Measurements from ENCODE around the gene RASSF10.
A peak's percentile ranks its signal among the peaks of the same experiment; 100 is the strongest.

The RASSF10 gene

GRCh38 chr11:13008625-13009475 lies at the start of gene RASSF10:
Gene RASSF10 (plus strand): TSS chr11:13009316. CDS start chr11:13009577, 261 bp downstream.
- intact Hi-C loops (cut with DNase I), result no loop called here
- peak in 41 of 42 donors; percentile 11 to 81 (median 55) for DNase-seq

- no peak for DNase-seq
- intact Hi-C loops (cut with DNase I), result loop anchor here (5.0 kb wide), 1 partner anchor 191 kb away; no protein-coding TSS in a partner anchor
These were observed 47.5 kb upstream of the RASSF10 start for GRCh38 chr11:12961615-12962014.

GRCh38 chr11:12962306-12962705 lies 46.8 kb upstream of the RASSF10 start:
- intact Hi-C loops (cut with DNase I), result loop anchor here (5.0 kb wide), 1 partner anchor 190 kb away; no protein-coding TSS in a partner anchor
- no peak for DNase-seq

GRCh38 chr11:12963051-12963450 lies 46.1 kb upstream of the RASSF10 start:
- intact Hi-C loops (cut with DNase I), result loop anchor here (5.0 kb wide), 1 partner anchor 189 kb away; no protein-coding TSS in a partner anchor
- peak in 26 of 42 donors; percentile 7 to 79 (median 41) for DNase-seq

- peak; percentile 39 to 89 (median 70) for DNase-seq
- intact Hi-C loops (cut with DNase I), result loop anchor here (5.0 kb wide), 1 partner anchor 188 kb away; no protein-coding TSS in a partner anchor
These were observed 45.2 kb upstream of the RASSF10 start for GRCh38 chr11:12963792-12964536.

- no peak for DNase-seq
- intact Hi-C loops (cut with DNase I), result loop anchor here (5.0 kb wide), 1 partner anchor 188 kb away; no protein-coding TSS in a partner anchor
These were observed 44.5 kb upstream of the RASSF10 start for GRCh38 chr11:12964650-12965049.

- intact Hi-C loops (cut with DNase I), result no loop called here
- no peak for DNase-seq
These were observed 43.1 kb upstream of the RASSF10 start for GRCh38 chr11:12966002-12966401.

- intact Hi-C loops (cut with DNase I), result no loop called here
- no peak for DNase-seq
These were observed 41.0 kb upstream of the RASSF10 start for GRCh38 chr11:12968101-12968500.

GRCh38 chr11:12968826-12969225 lies 40.3 kb upstream of the RASSF10 start:
- intact Hi-C loops (cut with DNase I), result no loop called here

GRCh38 chr11:12971955-12972354 lies 37.2 kb upstream of the RASSF10 start:
- intact Hi-C loops (cut with DNase I), result no loop called here
- no peak for DNase-seq

More at GRCh38 chr11:12968826-12969225, 40.3 kb upstream of the RASSF10 start:
- no peak for DNase-seq

- DNase-seq, result no peak
- intact Hi-C loops (cut with DNase I), result no loop called here
These were observed 35.5 kb upstream of the RASSF10 start for GRCh38 chr11:12973528-12974181.

- intact Hi-C loops (cut with DNase I), result no loop called here
- no peak for DNase-seq
These were observed 33.9 kb upstream of the RASSF10 start for GRCh38 chr11:12975195-12975594.

GRCh38 chr11:12979928-12980689 lies 29.0 kb upstream of the RASSF10 start:
- no peak for DNase-seq
- intact Hi-C loops (cut with DNase I), result no loop called here

GRCh38 chr11:12981676-12982522 lies 27.2 kb upstream of the RASSF10 start:
- intact Hi-C loops (cut with DNase I), result no loop called here
- DNase-seq, result no peak

- peak in 9 of 42 donors; percentile 5 to 43 (median 19) for DNase-seq
- intact Hi-C loops (cut with DNase I), result no loop called here
These were observed 25.8 kb upstream of the RASSF10 start for GRCh38 chr11:12983336-12983735.

GRCh38 chr11:12986194-12986898 lies 22.8 kb upstream of the RASSF10 start:
- intact Hi-C loops (cut with DNase I), result no loop called here
- no peak for DNase-seq

All from head of caudate nucleus (tissue), 42 donors.